Measurements from ENCODE around the gene RIPK4.

GRCh38 chr21:41759214-41759840 is 7.5 kb downstream of the RIPK4 start:
- TF ChIP-seq CTCF (IDR thresholded peaks at IDR 0.05; ENCODE audit: insufficient read depth, low read depth, low read length), result no peak
- TF ChIP-seq EZH2 (IDR thresholded peaks at IDR 0.05; ENCODE audit: insufficient read depth, low read length), result no peak
